HK-2 (cell line): ENCODE results near the gene SERPINB3.
"Not testable (repeated sequence)": the region's sequence is repeated elsewhere in the genome, so short reads cannot be mapped to it uniquely, and the experiment has no call there.

ENCODE experiments used
- DNase-seq: peaks from one replicate; pipeline ENCODE4 v3.0.0-alpha.2; 2018; ENCODE audit not compliant: unreplicated experiment

SERPINB3 gene

GRCh38 chr18:63646936-63647335 lies 14.8 kb downstream of the SERPINB3 start:
- DNase-seq = no peak

DNA sequence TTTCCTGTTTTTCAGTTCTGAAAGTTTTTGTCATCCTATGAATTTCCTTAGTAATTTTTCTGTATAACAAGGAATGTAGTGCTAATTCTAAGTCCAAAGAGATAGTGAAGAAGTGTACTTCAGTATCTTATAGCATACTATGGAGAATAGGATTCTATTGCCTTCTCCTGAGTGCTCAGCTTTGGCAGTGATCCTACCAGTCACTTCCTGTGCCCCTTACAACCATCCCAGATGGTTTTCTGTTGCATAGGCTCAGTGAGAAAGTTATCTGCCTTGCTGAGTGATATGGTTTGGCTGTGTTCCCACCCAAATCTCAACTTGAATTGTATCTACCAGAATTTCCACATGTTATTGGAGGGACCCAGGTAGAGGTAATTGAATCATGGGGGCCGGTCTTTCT lies 17.0 kb downstream of the SERPINB3 start:
- DNase-seq = not testable (repeated sequence)

DNA sequence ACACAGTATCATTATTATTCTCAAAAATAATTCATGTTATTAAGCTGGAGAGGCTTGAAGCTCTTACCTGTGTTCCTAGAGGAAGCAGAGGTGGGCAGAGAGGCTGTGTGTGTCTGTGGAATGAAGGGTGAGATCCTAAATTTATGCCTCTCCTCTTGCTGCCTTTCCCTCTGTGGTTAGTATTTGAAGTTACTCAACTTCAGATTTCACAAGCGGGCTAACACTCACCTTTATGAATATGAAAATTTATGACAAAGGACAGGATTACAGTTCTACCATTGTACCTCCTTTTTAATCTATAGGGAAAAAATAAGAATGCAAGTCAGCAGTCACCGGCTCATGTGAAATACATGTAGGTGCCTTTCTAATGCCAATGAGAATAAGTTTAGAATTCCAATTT lies 17.6 kb downstream of the SERPINB3 start, which contains the start of gene SERPINB4:
SERPINB4 (minus strand) TSS at position 115 of the 400 bp plus-strand sequence. CDS start 679 bp downstream, outside the sequence.
- not testable (repeated sequence) for DNase-seq

DNA sequence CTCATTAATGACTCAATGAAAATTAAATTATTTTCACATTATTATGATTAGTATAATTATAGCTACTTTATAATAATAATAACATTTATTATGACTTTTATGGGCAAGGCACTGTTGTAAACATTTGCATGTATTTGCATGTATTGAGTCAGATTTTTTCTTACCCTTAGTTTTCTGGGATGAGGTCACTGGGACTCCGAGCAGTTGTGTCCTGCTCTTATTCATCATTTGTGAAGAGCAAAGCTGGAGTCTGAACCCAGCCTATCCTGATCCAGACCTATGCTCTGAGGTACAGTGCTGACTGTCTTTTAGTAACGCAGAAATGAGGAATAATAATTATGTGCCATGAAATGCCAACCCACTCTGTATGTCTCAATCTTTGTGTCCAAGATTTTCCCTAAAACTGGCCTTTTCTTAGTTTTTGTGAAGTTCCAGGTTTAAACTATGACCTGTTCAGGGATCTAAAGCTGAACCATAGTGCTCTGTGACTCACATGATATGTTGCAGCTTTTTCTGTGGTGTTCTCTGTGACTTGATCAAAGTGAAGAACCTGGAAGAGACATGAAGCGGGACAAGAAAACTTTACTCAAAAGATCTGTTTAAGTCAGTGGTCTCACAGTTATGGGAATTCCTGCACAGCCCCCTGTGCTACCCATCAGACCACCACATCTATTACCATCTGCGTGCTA lies 18.9 kb downstream of the SERPINB3 start:
- DNase-seq = not testable (repeated sequence)

GRCh38 chr18:63641157-63641680 lies 20.5 kb downstream of the SERPINB3 start:
- DNase-seq = not testable (repeated sequence)

- DNase-seq = no peak
Measured at GRCh38 chr18:63637703-63638102, 24.0 kb downstream of the SERPINB3 start.

- no peak for DNase-seq
Measured at GRCh38 chr18:63627819-63628218, 33.9 kb downstream of the SERPINB3 start.

- no peak for DNase-seq
Measured at GRCh38 chr18:63626431-63626830, 35.3 kb downstream of the SERPINB3 start.

DNA sequence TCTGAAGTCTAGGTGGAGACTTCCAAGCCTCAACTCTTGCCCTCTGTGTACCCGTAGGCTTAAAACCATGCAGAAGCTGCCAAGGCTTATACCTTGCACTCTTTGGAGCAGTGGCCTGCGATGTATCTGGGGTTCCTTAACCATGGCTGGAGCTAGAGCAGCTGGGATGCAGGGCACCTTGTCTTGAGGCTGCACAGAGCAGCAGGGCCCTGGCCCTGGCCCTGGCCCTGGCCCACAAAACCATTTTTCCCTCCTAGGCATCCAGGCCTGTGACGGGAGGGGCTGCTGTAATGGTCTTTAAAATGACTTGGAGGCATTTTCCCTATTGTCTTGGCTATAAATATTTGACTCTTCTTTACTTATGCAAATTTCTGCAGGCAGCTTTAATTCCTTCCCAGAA lies 36.8 kb downstream of the SERPINB3 start:
- no peak for DNase-seq

DNA sequence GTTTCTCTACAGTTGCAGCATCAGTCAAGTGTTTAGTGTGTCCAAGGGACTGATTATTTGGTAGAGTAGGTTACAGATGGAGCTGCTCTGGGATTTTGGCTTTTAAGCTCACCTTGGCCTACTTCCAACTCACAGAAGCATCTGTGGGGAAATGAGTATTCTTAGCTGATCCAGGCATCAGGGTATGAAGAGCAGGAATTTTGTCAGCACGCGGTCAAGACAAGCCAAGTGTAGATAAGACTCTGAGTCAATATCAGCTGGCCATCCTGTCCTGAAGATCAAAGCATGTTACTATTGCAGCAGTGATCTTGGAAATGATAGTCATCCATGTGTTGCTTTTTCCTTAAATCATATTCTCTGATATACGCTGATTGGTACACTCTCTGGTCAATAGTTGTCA lies 42.0 kb downstream of the SERPINB3 start:
- no peak for DNase-seq

- no peak for DNase-seq
Measured at GRCh38 chr18:63617915-63618234, 43.8 kb downstream of the SERPINB3 start.

DNA sequence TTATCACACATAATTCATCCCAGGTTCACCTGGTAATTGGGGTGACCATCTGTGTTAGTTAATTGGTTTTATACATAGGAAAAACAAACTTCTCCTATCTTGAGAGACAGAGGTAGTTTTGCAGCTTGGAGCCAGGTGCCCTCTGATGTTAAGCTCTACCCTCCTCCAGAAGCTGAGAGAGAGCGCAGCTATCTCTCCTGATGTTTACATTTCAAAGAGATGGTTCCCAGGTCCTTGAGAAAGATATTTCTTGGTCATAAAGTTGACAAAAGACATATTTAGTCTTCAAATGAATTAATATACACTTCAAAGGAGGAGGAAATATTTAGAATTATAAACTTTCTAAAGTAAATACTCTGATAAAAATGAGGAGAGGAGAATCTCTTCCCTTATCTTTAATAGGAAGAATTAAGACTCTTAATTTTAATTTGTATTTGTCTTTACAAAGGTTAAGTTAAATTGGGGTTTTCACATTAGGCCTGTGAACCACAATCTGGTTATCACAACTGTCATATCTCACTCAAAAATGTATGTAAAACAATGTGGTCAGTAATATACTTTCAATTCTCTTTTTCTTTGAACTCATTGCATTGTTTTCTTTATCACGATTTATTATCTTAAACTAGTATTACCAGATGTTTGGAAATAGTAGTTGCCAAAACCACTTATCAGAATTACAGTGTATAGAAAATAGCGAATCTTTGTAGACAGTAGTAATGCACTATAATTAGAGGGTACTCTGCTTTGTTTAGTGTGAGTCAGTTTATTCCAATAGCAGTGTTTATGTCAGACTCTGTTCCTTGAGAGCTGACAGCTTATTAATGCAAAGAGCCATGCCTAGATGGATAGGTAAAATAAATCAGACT lies 44.4 kb downstream of the SERPINB3 start:
- no peak for DNase-seq

- no peak for DNase-seq
Measured at GRCh38 chr18:63613420-63613819, 48.3 kb downstream of the SERPINB3 start.

GRCh38 chr18:63606526-63606925 lies 55.2 kb downstream of the SERPINB3 start:
- no peak for DNase-seq
